ENCODE data around the gene CSNK1D. TPM values are rescaled to one million over a fixed set of nuclear protein-coding genes. Genes with fewer than 3 reads are reported as not detected.
A peak's percentile ranks its signal among the peaks of the same experiment; 100 is the strongest.

CSNK1D gene
- total and polyA plus RNA-seq, 4 donors: 72.7 to 160 (median 123) TPM

GRCh38 chr17:82217530-82218204 lies 55.8 kb downstream of the CSNK1D start:
- H3K27ac ChIP-seq (ENCODE audit: low read depth in 1 of 2, low read length in 1 of 2): peak overlapping the region; percentile 46 to 91
- peaks cover 0 to 24% (median 4%) of the 10 kb centered on the region in 5 donors for H3K4me1 ChIP-seq (ENCODE audit: control insufficient read depth in 5 of 5, insufficient read depth in 5 of 5, low read length in 5 of 5)
- ATAC-seq (ENCODE audit: insufficient read depth, low FRiP score) (peak; percentile 7), DNase-seq (no peak)
- no peaks in the 10 kb centered on the region for H3K36me3 ChIP-seq (ENCODE audit: control insufficient read depth in 4 of 4, insufficient read depth in 4 of 4, low read length in 4 of 4)
- TF ChIP-seq CTCF (IDR thresholded peaks at IDR 0.05; ENCODE audit: control extremely low read depth, extremely low read depth): no peak
- WGBS, 2 donors: 35 to 55% methylated on average over 21 of the region's 21 CpGs
- H3K27me3 ChIP-seq (ENCODE audit: control insufficient read depth in 3 of 3, insufficient read depth in 3 of 3, low read length in 2 of 3): no peaks in the 10 kb centered on the region
- H3K9ac ChIP-seq (ENCODE audit: insufficient read depth in 1 of 2, low read length in 2 of 2): no peak overlapping the region
- no peak overlapping the region for H3K4me3 ChIP-seq
- no peaks in the 10 kb centered on the region for H3K9me3 ChIP-seq (ENCODE audit: control insufficient read depth in 4 of 4, insufficient read depth in 3 of 4, low read length in 3 of 4)

- WGBS, 2 donors: 53 to 56% methylated on average over 12 of the region's 12 CpGs
- no peaks in the 10 kb centered on the region for H3K36me3 ChIP-seq (ENCODE audit: control insufficient read depth in 4 of 4, insufficient read depth in 4 of 4, low read length in 4 of 4)
- H3K4me1 ChIP-seq (ENCODE audit: control insufficient read depth in 5 of 5, insufficient read depth in 5 of 5, low read length in 5 of 5): peaks cover 0 to 24% (median 4%) of the 10 kb centered on the region in 5 donors
- no peaks in the 10 kb centered on the region for H3K27me3 ChIP-seq (ENCODE audit: control insufficient read depth in 3 of 3, insufficient read depth in 3 of 3, low read length in 2 of 3)
- no peak for ATAC-seq (ENCODE audit: insufficient read depth, low FRiP score)
- no peak overlapping the region for H3K4me3 ChIP-seq
- no peaks in the 10 kb centered on the region for H3K9me3 ChIP-seq (ENCODE audit: control insufficient read depth in 4 of 4, insufficient read depth in 3 of 4, low read length in 3 of 4)
- H3K27ac ChIP-seq (ENCODE audit: low read depth in 1 of 2, low read length in 1 of 2): peak overlapping the region; percentile 46 to 91
- TF ChIP-seq CTCF (IDR thresholded peaks at IDR 0.05; ENCODE audit: control extremely low read depth, extremely low read depth): no peak
- no peak overlapping the region for H3K9ac ChIP-seq (ENCODE audit: insufficient read depth in 1 of 2, low read length in 2 of 2)
- DNase-seq: no peak
Observed at GRCh38 chr17:82217120-82217529, 56.4 kb downstream of the CSNK1D start.

GRCh38 chr17:82216301-82217119 lies 57.0 kb downstream of the CSNK1D start:
- no peaks in the 10 kb centered on the region for H3K36me3 ChIP-seq (ENCODE audit: control insufficient read depth in 4 of 4, insufficient read depth in 4 of 4, low read length in 4 of 4)
- ATAC-seq (ENCODE audit: insufficient read depth, low FRiP score) (peak; percentile 64), DNase-seq (peak in 1 of 3 donors; percentile 18)
- TF ChIP-seq CTCF (IDR thresholded peaks at IDR 0.05; ENCODE audit: control extremely low read depth, extremely low read depth): no peak
- no peak overlapping the region for H3K9ac ChIP-seq (ENCODE audit: insufficient read depth in 1 of 2, low read length in 2 of 2)
- H3K27me3 ChIP-seq (ENCODE audit: control insufficient read depth in 3 of 3, insufficient read depth in 3 of 3, low read length in 2 of 3): no peaks in the 10 kb centered on the region
- H3K4me1 ChIP-seq (ENCODE audit: control insufficient read depth in 5 of 5, insufficient read depth in 5 of 5, low read length in 5 of 5): peaks cover 0 to 24% (median 4%) of the 10 kb centered on the region in 5 donors
- peak overlapping the region; percentile 46 to 91 for H3K27ac ChIP-seq (ENCODE audit: low read depth in 1 of 2, low read length in 1 of 2)
- 23 to 36% methylated on average over 17 of the region's 17 CpGs for WGBS, 2 donors
- no peak overlapping the region for H3K4me3 ChIP-seq
- no peaks in the 10 kb centered on the region for H3K9me3 ChIP-seq (ENCODE audit: control insufficient read depth in 4 of 4, insufficient read depth in 3 of 4, low read length in 3 of 4)
